IPS DF 6.9 (cell line): ENCODE results near the gene CDH24.

Experiments
- DNase-seq: peaks from one replicate; pipeline ENCODE4 v3.0.0-alpha.2; 2013; ENCODE audit warnings: low read depth, low spot score
- H3K27ac ChIP-seq: one replicate; pipeline ENCODE4 v1.5.1; 2013; ENCODE audit warnings: low read length, control low read depth
- H3K27me3 ChIP-seq: 2 replicates; pipeline ENCODE4 v1.6.1; 2013; ENCODE audit warnings: mild to moderate bottlenecking, low read length; ENCODE audit not compliant: control insufficient read depth, insufficient read depth
- H3K36me3 ChIP-seq: 2 replicates; pipeline ENCODE4 v1.6.1; 2013; ENCODE audit warnings: low read length; ENCODE audit not compliant: control insufficient read depth, insufficient read depth
- H3K4me1 ChIP-seq: 2 replicates; pipeline ENCODE4 v1.6.1; 2013; ENCODE audit warnings: low read length; ENCODE audit not compliant: control insufficient read depth, insufficient read depth
- H3K4me3 ChIP-seq: 2 replicates; pipeline ENCODE4 v1.5.1; 2013; ENCODE audit warnings: mild to moderate bottlenecking, low read length
- H3K9me3 ChIP-seq: 2 replicates; pipeline ENCODE4 v1.6.1; 2013; ENCODE audit warnings: low read length, inconsistent platforms; ENCODE audit not compliant: control insufficient read depth, insufficient read depth
- WGBS: extraction: QIAGEN DNeasy Blood & Tissue Kit; methylation state at CpG from one replicate; pipeline ENCODE4 v1.1.7; 2013; ENCODE audit warnings: mixed read lengths, missing lambda C conversion rate; ENCODE audit not compliant: insufficient read length, insufficient coverage; 5-methylcytosine and 5-hydroxymethylcytosine counted together

Gene CDH24

DNA sequence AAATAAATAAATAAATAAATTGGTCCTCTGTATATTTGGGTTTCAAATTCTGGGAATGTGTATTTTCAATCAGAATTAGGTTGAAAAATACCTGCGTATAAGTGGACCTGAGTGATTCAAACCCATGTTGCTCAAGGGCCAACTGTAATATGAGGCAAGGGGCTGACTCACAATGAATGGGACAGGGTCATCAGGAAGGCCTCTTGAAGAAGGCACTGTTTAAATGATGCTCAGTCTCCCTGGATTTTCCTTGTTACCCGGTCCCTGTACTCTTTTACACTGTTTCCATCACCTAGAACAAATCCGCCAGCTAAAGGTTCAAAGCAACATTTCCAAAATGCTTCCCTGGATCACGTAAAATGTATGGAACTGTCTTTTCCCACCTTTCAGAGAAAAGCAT is 26.4 kb downstream of the CDH24 start:
- no peak overlapping the region for H3K27ac ChIP-seq

DNA sequence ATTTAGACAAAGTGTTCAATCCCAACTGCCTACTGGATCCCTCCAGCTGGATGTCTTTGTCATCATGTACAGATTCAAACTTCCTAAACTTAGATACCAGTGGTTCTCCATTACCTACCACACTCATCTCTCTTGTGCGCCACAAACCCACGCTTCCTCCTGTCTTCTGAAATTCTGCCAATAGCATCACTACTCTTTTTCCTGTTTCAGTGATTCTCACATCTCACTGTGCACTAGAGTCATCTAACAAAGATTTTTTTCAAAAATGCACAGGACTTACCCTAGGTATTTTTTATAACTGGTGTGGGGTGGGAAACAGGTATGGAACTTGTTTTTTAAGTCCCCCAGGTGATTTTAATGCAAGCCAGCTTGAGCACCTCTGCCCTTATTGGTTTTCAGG is 28.5 kb downstream of the CDH24 start:
- no CpG with 5 or more reads among the region's 2 CpGs for WGBS
- no peaks in the 10 kb centered on the region for H3K4me1 ChIP-seq
- peaks cover 21% of the 10 kb centered on the region for H3K36me3 ChIP-seq
- H3K27me3 ChIP-seq = no peaks in the 10 kb centered on the region
- DNase-seq = no peak
- no peak overlapping the region for H3K4me3 ChIP-seq
- H3K9me3 ChIP-seq = no peaks in the 10 kb centered on the region
- no peak overlapping the region for H3K27ac ChIP-seq

More for the DNA sequence above, 26.4 kb downstream of the CDH24 start:
- H3K9me3 ChIP-seq = no peaks in the 10 kb centered on the region
- H3K36me3 ChIP-seq = peaks cover 15% of the 10 kb centered on the region
- no peaks in the 10 kb centered on the region for H3K27me3 ChIP-seq
- H3K4me1 ChIP-seq = no peaks in the 10 kb centered on the region; the same call in 1 of the 2 replicates
- WGBS = no CpG with 5 or more reads among the region's 4 CpGs
- no peak for DNase-seq
- H3K4me3 ChIP-seq = no peak overlapping the region

DNA sequence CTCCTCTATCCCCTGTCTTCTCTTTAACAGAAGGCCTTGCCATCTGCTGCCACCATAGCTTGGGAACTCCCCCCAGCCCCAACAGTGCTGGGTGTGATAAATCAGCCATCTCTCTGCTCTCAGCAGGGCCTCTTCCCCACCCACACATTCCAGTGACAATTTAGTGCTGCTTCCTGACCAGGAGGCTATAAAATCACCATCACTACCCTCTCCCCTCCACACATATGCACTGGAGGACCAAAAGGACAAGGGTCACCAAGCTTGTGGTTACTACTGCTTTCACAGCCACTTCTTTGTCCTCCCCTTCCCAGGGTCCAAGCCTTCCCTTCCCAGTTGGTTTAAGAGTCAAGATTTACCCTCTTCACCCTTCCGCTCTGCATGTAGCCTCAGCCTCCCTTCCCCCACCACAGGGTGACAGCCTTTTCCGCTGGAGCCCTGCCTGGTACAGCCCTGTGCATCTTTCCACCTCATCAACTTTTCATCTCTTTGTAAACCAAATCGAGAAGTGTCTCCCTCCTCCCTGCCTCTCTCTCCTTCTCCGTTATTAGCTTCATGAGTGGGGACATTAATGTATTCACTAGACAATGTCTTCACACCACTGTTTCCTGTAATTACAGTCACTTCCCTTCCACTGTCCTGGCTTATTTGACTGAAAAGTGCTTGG is 32.0 kb downstream of the CDH24 start:
- WGBS = no CpG with 5 or more reads among the region's 4 CpGs
- DNase-seq = no peak
- Histone ChIP-seq H3K9me3 (no peaks in the 10 kb centered on the region), H3K36me3 (peaks cover 17% of the 10 kb centered on the region), H3K27me3 (no peaks in the 10 kb centered on the region), H3K4me3 (no peak overlapping the region), H3K4me1 (no peaks in the 10 kb centered on the region), H3K27ac (no peak overlapping the region)

DNA sequence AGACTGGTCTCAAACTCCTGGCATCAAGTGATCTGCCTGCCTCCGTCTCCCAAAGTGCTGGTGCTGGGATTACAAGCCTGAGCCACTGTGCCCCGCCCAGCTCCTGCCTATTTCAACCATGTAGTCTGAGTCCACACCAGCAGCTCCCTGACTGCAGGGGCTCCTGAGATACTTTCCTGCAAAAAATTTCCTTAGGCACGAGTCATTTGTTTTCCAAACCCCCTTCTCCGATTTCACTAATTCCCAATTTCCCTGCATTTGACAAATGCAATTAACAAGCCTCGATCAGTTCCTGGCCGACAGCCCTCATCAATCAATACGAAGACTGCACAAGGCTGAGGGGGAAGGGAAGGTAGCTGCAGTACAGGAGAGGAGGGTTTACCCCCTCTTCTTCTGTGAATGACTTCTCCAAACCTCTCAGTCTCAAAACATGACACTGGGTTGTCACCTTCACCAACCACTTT is 32.7 kb downstream of the CDH24 start:
- no peaks in the 10 kb centered on the region for H3K27me3 ChIP-seq
- no peak for DNase-seq
- H3K4me3 ChIP-seq = no peak overlapping the region
- H3K9me3 ChIP-seq = no peaks in the 10 kb centered on the region
- WGBS = 100% methylated on average over 2 of the region's 7 CpGs
- H3K4me1 ChIP-seq = no peaks in the 10 kb centered on the region
- no peak overlapping the region for H3K27ac ChIP-seq
- peaks cover 17% of the 10 kb centered on the region for H3K36me3 ChIP-seq

DNA sequence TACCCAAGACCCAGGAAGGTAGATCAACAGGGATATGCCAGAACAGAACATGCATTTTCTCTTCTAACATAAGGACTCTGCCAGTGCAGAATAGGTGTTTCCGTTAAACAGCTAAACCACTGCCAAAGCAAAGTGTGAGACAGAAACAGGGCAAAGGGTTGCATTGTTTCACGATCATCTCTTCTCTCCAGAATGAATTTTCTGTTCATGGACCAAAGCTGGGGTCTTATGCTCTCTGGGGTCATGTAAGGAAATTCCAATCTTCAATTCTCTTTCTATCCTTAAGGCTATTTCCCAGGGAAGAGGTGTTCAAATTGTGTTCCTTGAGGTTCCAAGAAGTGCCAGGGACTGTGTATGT is 33.5 kb downstream of the CDH24 start:
- Histone ChIP-seq H3K4me1 (no peaks in the 10 kb centered on the region), H3K4me3 (no peak overlapping the region), H3K27ac (no peak overlapping the region), H3K36me3 (peaks cover 13% of the 10 kb centered on the region), H3K9me3 (no peaks in the 10 kb centered on the region), H3K27me3 (no peaks in the 10 kb centered on the region)
- DNase-seq = no peak
- WGBS = no CpG with 5 or more reads among the region's 2 CpGs

DNA sequence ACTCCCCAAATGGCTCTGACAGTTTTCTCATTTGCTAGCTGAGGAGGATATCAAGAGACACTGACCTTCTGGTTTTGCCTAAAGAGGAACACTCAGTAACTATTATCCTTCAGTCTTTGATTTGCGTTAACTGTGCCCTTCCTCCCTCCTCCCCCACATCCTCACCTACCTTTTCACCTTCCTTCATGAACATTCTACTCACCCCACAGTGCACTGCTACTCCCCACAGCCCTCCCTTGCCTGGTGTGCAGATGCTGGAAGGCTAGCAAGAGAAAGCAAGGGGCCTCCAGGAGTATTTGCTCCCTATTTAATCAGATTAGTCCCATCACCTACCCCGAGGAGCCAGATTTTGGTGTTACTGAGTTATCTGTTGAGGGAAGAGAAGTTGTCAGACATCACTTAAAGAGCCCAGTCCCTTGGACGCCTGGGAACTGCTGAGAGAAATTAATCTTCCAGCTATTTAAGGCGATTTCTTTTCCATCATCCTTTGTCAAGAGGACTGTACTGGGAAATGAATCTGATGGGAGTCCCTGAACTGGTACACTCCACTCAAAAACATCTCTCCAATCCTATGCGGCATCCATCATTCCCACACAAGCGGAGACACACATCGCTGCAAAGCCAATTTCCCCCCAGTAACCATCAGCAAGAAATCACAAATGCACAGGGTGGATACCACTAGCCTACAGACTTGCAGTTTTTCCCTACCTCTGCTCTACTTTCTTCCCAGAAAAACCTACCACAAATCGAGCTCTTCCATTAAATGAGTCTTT is 34.1 kb downstream of the CDH24 start:
- DNase-seq = no peak
- H3K27me3 ChIP-seq = no peaks in the 10 kb centered on the region
- no peaks in the 10 kb centered on the region for H3K4me1 ChIP-seq
- H3K4me3 ChIP-seq = no peak overlapping the region
- no CpG with 5 or more reads among the region's 8 CpGs for WGBS
- no peaks in the 10 kb centered on the region for H3K9me3 ChIP-seq
- no peak overlapping the region for H3K27ac ChIP-seq
- H3K36me3 ChIP-seq = peaks cover 11% of the 10 kb centered on the region

DNA sequence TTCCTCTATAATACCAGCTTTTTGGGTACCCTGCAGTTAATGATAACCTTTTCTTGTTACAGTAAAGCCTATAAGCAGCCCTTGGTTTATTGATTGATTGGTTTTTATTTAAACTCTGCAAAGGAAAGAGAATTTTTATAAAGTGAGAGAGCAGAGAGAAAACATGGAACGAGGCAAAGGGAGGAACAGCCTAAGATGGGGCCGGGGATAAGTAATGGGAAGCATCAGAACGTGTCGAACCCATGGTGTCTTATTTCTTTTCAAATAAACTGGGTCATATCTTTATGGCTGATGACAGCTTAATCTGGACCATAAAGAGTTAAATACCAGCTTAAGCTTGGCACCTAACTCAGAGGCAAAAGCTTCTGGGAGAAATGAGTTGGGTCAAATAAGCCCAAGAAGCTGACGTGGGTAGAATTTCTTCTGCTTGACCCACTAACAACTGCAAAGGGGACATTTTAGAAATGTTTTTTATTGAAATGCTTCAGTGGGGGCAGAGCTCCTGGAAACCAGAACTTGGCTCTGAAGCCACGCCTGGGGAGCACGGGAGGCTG is 35.4 kb downstream of the CDH24 start:
- no peaks in the 10 kb centered on the region for H3K4me1 ChIP-seq
- no peak overlapping the region for H3K4me3 ChIP-seq
- peaks cover 11% of the 10 kb centered on the region for H3K36me3 ChIP-seq
- H3K27ac ChIP-seq = no peak overlapping the region
- no peaks in the 10 kb centered on the region for H3K9me3 ChIP-seq
- no CpG with 5 or more reads among the region's 7 CpGs for WGBS
- no peaks in the 10 kb centered on the region for H3K27me3 ChIP-seq
- DNase-seq = no peak

DNA sequence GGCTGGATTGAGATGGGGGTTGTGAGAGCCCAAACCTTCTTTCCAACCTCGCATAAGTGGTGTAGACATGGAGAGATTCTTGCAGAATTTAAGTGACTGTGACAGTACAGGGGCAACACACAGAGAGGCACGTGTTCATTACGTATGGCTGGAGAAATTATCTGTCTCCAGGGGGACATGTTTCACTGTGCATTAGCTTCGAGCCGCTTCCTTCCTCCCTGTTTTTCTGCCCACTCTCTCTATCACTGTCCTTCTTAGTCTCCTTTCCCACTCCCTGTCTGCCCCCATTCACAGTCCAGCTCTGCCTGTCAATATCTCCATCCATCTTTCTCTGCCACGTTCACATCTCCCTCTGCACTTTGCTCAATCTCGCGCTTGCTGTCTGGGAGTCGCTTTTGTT is 35.9 kb downstream of the CDH24 start:
- Histone ChIP-seq H3K4me1 (no peaks in the 10 kb centered on the region), H3K27ac (no peak overlapping the region), H3K36me3 (peaks cover 11% of the 10 kb centered on the region), H3K9me3 (no peaks in the 10 kb centered on the region), H3K27me3 (no peaks in the 10 kb centered on the region), H3K4me3 (no peak overlapping the region)
- no peak for DNase-seq
- no CpG with 5 or more reads among the region's 9 CpGs for WGBS

DNA sequence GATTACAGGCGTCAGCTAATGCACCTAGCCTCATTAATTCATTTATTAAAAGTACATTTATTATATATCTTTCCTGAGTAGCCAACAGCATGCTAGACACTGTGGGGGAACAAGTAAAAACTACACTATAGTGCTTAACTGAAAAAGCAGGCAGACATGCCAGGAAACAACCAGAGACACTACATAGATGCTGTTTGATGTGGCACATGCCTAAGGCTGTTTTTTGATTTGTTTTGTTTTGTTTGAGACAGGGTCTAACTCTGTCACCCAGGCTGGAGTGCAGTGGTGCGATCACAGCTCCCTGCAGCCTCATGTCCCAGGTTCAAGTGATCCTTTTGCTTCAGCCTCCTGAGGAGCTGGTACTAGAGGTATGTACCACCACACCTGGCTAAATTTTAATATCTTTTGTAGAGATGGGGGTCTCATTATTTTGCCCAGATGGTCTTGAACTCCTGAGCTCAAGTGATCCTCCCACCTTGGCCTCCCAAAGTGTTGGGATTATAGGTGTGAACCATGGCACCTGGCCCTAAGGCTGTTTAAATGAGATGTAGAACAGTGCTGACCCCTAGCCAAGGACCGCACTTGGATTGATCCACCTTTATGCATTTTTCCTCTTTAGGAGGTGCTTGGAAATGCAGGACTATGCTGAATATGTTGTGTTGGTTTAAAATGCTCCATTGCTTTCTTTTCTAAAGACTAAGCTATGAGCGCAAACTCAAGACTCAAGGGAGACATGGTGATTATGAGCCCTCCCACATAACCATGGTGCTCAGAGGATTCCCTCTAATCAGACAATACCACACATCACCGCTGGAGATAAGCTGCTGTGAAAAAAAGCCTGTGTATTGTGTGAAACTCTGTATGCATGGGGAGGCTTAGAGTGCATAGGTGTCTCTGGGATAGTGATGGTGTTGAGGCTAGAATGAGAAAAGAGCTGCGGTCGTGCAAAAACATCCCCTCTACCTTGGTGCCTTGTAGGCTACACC is 36.9 kb downstream of the CDH24 start:
- Histone ChIP-seq H3K4me1 (no peaks in the 10 kb centered on the region), H3K9me3 (no peaks in the 10 kb centered on the region)
- no CpG with 5 or more reads among the region's 7 CpGs for WGBS

DNA sequence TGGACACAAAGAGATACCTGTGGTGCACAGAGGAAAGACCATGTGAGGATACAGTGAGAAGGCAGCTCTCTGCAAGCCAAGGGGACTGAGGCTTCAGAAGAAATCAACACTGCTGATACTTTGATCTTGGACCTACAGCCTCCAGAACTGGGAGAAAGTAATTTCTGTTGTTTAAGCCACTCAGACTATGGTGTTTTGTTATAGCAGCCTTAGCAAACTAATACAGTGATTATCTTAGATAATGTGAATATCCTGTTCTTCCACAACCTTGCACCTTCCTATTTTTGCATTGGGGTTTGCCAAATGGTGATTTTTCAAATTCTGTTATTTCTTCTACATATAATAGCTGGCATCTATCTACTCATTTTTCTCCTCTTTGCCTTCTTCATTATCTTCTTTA is 39.2 kb downstream of the CDH24 start:
- no peak overlapping the region for H3K27ac ChIP-seq
- no peak overlapping the region for H3K4me3 ChIP-seq
- H3K9me3 ChIP-seq = no peaks in the 10 kb centered on the region
- H3K36me3 ChIP-seq = no peaks in the 10 kb centered on the region
- no peaks in the 10 kb centered on the region for H3K4me1 ChIP-seq
- H3K27me3 ChIP-seq = no peaks in the 10 kb centered on the region
- DNase-seq = no peak

More for the DNA sequence above, 36.9 kb downstream of the CDH24 start:
- DNase-seq = no peak
- H3K4me3 ChIP-seq = no peak overlapping the region
- H3K27ac ChIP-seq = no peak overlapping the region
- H3K36me3 ChIP-seq = peaks cover 7% of the 10 kb centered on the region; the same call in 1 of the 2 replicates
- H3K27me3 ChIP-seq = no peaks in the 10 kb centered on the region
